Caco-2 (cell line): Measurements from ENCODE around the gene NARS2. TPM values are rescaled to one million over a fixed set of nuclear protein-coding genes. Genes with fewer than 3 reads are reported as not detected.

Source experiments
- BruUV-seq: library from RNA; stranded (reverse); fragments of 400-500 nt; replicated peaks from 2 replicates; lab custom pipeline; 2021; lab: Mats Ljungman, UMichigan
- CTCF ChIA-PET: fragments of 300-600 bp; sonication (Branson Sonifier 250); formaldehyde crosslinking; loops from one replicate; lab custom pipeline; 2022; ENCODE audit warnings: antibody characterized with exemption; lab: Charles Lee
- POLR2A ChIA-PET: fragments of 300-600 bp; sonication (Branson Sonifier 250); formaldehyde crosslinking; loops from one replicate; lab custom pipeline; 2022; ENCODE audit warnings: antibody characterized with exemption; lab: Charles Lee
- DNase-seq, 2 experiments: peaks; one replicate each; pipeline versions ENCODE4 v3.0.0 to v3.0.0-alpha.2; 2020 to 2022
- H3K27me3 ChIP-seq: replicated peaks from 2 replicates; pipeline ENCODE4 v1.6.0; 2011; ENCODE audit warnings: low read length; ENCODE audit not compliant: control insufficient read depth, insufficient read depth
- H3K36me3 ChIP-seq: 2 replicates; pipeline ENCODE4 v1.5.1; 2011; ENCODE audit warnings: low read length; ENCODE audit not compliant: control insufficient read depth, insufficient read depth
- H3K4me1 ChIP-seq: fragments of 250-450 bp; sonication (Bioruptor Pico); 2 replicates; pipeline ENCODE4 v1.5.1; 2020; ENCODE audit warnings: mild to moderate bottlenecking
- H3K4me3 ChIP-seq: 2 replicates; pipeline ENCODE4 v1.5.1; 2011; ENCODE audit warnings: low read depth, mild to moderate bottlenecking, control low read depth, low read length
- H3K9me3 ChIP-seq: fragments of 250-450 bp; sonication (Bioruptor Pico); 2 replicates; pipeline ENCODE4 v1.5.1; 2020; ENCODE audit warnings: mild to moderate bottlenecking, moderate library complexity
- H3K27ac Mint-ChIP-seq: one replicate; pipeline ENCODE4 v1.8.0; 2022; ENCODE audit warnings: mixed read lengths; ENCODE audit not compliant: unreplicated experiment
- H3K27me3 Mint-ChIP-seq: one replicate; pipeline ENCODE4 v1.8.0; 2022; ENCODE audit warnings: mixed read lengths; ENCODE audit not compliant: insufficient read depth, unreplicated experiment
- H3K36me3 Mint-ChIP-seq: one replicate; pipeline ENCODE4 v1.8.0; 2022; ENCODE audit warnings: mild to moderate bottlenecking, mixed read lengths; ENCODE audit not compliant: insufficient read depth, unreplicated experiment
- H3K4me1 Mint-ChIP-seq: one replicate; pipeline ENCODE4 v1.8.0; 2022; ENCODE audit warnings: low read depth, mixed read lengths; ENCODE audit not compliant: unreplicated experiment
- H3K4me3 Mint-ChIP-seq: one replicate; pipeline ENCODE4 v1.8.0; 2022; ENCODE audit warnings: mild to moderate bottlenecking, moderate library complexity, mixed read lengths; ENCODE audit not compliant: unreplicated experiment
- H3K9me3 Mint-ChIP-seq: one replicate; pipeline ENCODE4 v1.8.0; 2022; ENCODE audit warnings: mixed read lengths; ENCODE audit not compliant: unreplicated experiment
- CTCF ChIP-seq, 2 experiments: fragments of 200-600 bp in 1 of 2; IDR thresholded peaks; 1 replicate in 1 of 2; 2 replicates in 1 of 2; pipeline versions ENCODE4 v1.5.1 to v1.8.0; 2011 to 2022; ENCODE audit warnings: antibody characterized with exemption in 1 of 2, control low read depth in 1 of 2, inconsistent platforms in 1 of 2, low read depth in 1 of 2, low read length in 1 of 2, mild to moderate bottlenecking in 1 of 2, moderate library complexity in 1 of 2; ENCODE audit not compliant: insufficient read depth in 1 of 2, severe bottlenecking in 1 of 2, unreplicated experiment in 1 of 2
- intact Hi-C: fragments of 100-400 bp; cut with micrococcal nuclease; formaldehyde crosslinking; loops from one replicate; pipeline ENCODE4 v1.10.0; 2022; ENCODE audit not compliant: unreplicated experiment
- total RNA-seq: library from RNA; stranded (reverse); gene quantifications from 2 replicates; pipeline ENCODE4 v1.2.3, GENCODE V29; 2022

Gene NARS2
- total RNA-seq, 1 experiment from 2014 or later, result 49.3 TPM

- no peak overlapping the region for H3K4me3 Mint-ChIP-seq
- intact Hi-C loops, result no loop called here
- POLR2A ChIA-PET, result no interaction called here
Observed at GRCh38 chr11:78395597-78395996, 179.1 kb downstream of the NARS2 start.

GRCh38 chr11:78392854-78393253 lies 181.8 kb downstream of the NARS2 start:
- POLR2A ChIA-PET, result interaction anchor here (0.7 kb wide), 1 partner anchor 12 kb away, joined by 3 read pairs; no protein-coding TSS in a partner anchor
- H3K9me3 ChIP-seq, result no peaks in the 10 kb centered on the region
- Mint-ChIP-seq H3K27me3 (no peaks in the 10 kb centered on the region), H3K4me3 (no peak overlapping the region), H3K4me1 (peaks cover 67% of the 10 kb centered on the region), H3K9me3 (no peaks in the 10 kb centered on the region), H3K36me3 (peaks cover 20% of the 10 kb centered on the region), H3K27ac (peak overlapping the region; percentile 14)
- peak in 1 of 2 experiments; percentile 35 for DNase-seq
- no TSS peak for BruUV-seq
- no peak for TF ChIP-seq CTCF (IDR thresholded peaks at IDR 0.05; ENCODE audit: insufficient read depth in 1 of 2, low read depth in 1 of 2, low read length in 1 of 2, severe bottlenecking in 1 of 2, unreplicated experiment in 1 of 2)
- no peaks in the 10 kb centered on the region for H3K36me3 ChIP-seq
- CTCF ChIA-PET, result interaction anchor here (0.7 to 1.1 kb wide), 3 partner anchors 17 to 165 kb away, joined by 3 read pairs; no protein-coding TSS in a partner anchor
- H3K4me1 ChIP-seq, result peaks cover 38% of the 10 kb centered on the region
- no peak overlapping the region for H3K4me3 ChIP-seq
- no peaks in the 10 kb centered on the region for H3K27me3 ChIP-seq
- intact Hi-C loops, result no loop called here

More at GRCh38 chr11:78395597-78395996, 179.1 kb downstream of the NARS2 start:
- peaks cover 8% of the 10 kb centered on the region for H3K36me3 Mint-ChIP-seq
- H3K27me3 Mint-ChIP-seq, result no peaks in the 10 kb centered on the region
- Histone ChIP-seq H3K4me3 (no peak overlapping the region), H3K36me3 (no peaks in the 10 kb centered on the region), H3K9me3 (no peaks in the 10 kb centered on the region), H3K27me3 (no peaks in the 10 kb centered on the region), H3K4me1 (peaks cover 44% of the 10 kb centered on the region)
- DNase-seq, result no peak
- H3K4me1 Mint-ChIP-seq, result peaks cover 67% of the 10 kb centered on the region
- CTCF ChIA-PET, result no interaction called here
- BruUV-seq, result no TSS peak
- no peak for TF ChIP-seq CTCF (IDR thresholded peaks at IDR 0.05; ENCODE audit: insufficient read depth in 1 of 2, low read depth in 1 of 2, low read length in 1 of 2, severe bottlenecking in 1 of 2, unreplicated experiment in 1 of 2)
- no peaks in the 10 kb centered on the region for H3K9me3 Mint-ChIP-seq
- no peak overlapping the region for H3K27ac Mint-ChIP-seq

GRCh38 chr11:78391424-78391823 lies 183.2 kb downstream of the NARS2 start:
- peaks cover 37% of the 10 kb centered on the region for H3K4me1 ChIP-seq
- peaks cover 58% of the 10 kb centered on the region for H3K4me1 Mint-ChIP-seq
- H3K36me3 ChIP-seq, result no peaks in the 10 kb centered on the region
- no peaks in the 10 kb centered on the region for H3K27me3 ChIP-seq
- CTCF ChIA-PET, result no interaction called here
- TF ChIP-seq CTCF (IDR thresholded peaks at IDR 0.05; ENCODE audit: insufficient read depth in 1 of 2, low read depth in 1 of 2, low read length in 1 of 2, severe bottlenecking in 1 of 2, unreplicated experiment in 1 of 2), result no peak
- H3K4me3 Mint-ChIP-seq, result no peak overlapping the region
- H3K4me3 ChIP-seq, result no peak overlapping the region
- DNase-seq, result no peak
- no peaks in the 10 kb centered on the region for H3K9me3 ChIP-seq
- peaks cover 20% of the 10 kb centered on the region for H3K36me3 Mint-ChIP-seq
- BruUV-seq, result no TSS peak
- peak overlapping the region; percentile 36 for H3K27ac Mint-ChIP-seq
- no peaks in the 10 kb centered on the region for H3K27me3 Mint-ChIP-seq
- POLR2A ChIA-PET, result no interaction called here
- intact Hi-C loops, result no loop called here
- H3K9me3 Mint-ChIP-seq, result peaks cover 9% of the 10 kb centered on the region
